AG10803 (cell line): ENCODE measurements around the gene TNFRSF19.

Source experiments
- DNase-seq: peaks from one replicate; pipeline ENCODE4 v3.0.0; 2010; ENCODE audit warnings: low read depth
- H3K4me3 ChIP-seq: 2 replicates; pipeline ENCODE4 v1.5.1; 2011; ENCODE audit warnings: mild to moderate bottlenecking, low read length, control low read depth
- CTCF ChIP-seq: conservative IDR thresholded peaks from 2 replicates; pipeline ENCODE4 v1.5.1; 2011; ENCODE audit warnings: mild to moderate bottlenecking, low read length, control low read depth, inconsistent platforms

The TNFRSF19 gene

GRCh38 chr13:23644126-23644419, 73.9 kb downstream of the TNFRSF19 start:
- no peak for TF ChIP-seq CTCF
- no peak overlapping the region for H3K4me3 ChIP-seq
- no peak for DNase-seq

GRCh38 chr13:23644527-23645138, 74.4 kb downstream of the TNFRSF19 start:
- no peak for TF ChIP-seq CTCF
- peak; percentile 18 for DNase-seq
- H3K4me3 ChIP-seq = no peak overlapping the region

GRCh38 chr13:23645851-23646250, 75.6 kb downstream of the TNFRSF19 start:
- no peak for DNase-seq
- no peak overlapping the region for H3K4me3 ChIP-seq
- TF ChIP-seq CTCF = no peak

GRCh38 chr13:23651439-23651838, 81.2 kb downstream of the TNFRSF19 start:
- no peak for TF ChIP-seq CTCF
- H3K4me3 ChIP-seq = no peak overlapping the region
- no peak for DNase-seq

- no peak for TF ChIP-seq CTCF
These were observed 81.7 kb downstream of the TNFRSF19 start for GRCh38 chr13:23651887-23652286.

GRCh38 chr13:23652909-23653726, 82.9 kb downstream of the TNFRSF19 start:
- H3K4me3 ChIP-seq = no peak overlapping the region
- no peak for DNase-seq
- no peak for TF ChIP-seq CTCF

More at GRCh38 chr13:23651887-23652286, 81.7 kb downstream of the TNFRSF19 start:
- no peak for DNase-seq
- no peak overlapping the region for H3K4me3 ChIP-seq
